H9 (cell line): ENCODE results near the gene TIRAP. TPM values are rescaled to one million over a fixed set of nuclear protein-coding genes. Genes with fewer than 3 reads are reported as not detected.

ENCODE experiments used
- DNase-seq: peaks from one replicate; pipeline ENCODE4 v3.0.0-alpha.2; 2017
- H2AFZ ChIP-seq: one replicate; pipeline ENCODE4 v1.6.1; 2013; ENCODE audit warnings: mild to moderate bottlenecking, low read length, control low read depth, moderate library complexity
- H2AK5ac ChIP-seq: 2 replicates; pipeline ENCODE4 v1.6.1; 2013; ENCODE audit warnings: low read length, control low read depth, mixed read lengths; ENCODE audit not compliant: insufficient read length
- H2BK120ac ChIP-seq: one replicate; pipeline ENCODE4 v1.6.1; 2013; ENCODE audit warnings: low read depth, mild to moderate bottlenecking, low read length, control low read depth, inconsistent platforms; ENCODE audit not compliant: poor library complexity, severe bottlenecking
- H2BK12ac ChIP-seq: 2 replicates; pipeline ENCODE4 v1.6.1; 2013; ENCODE audit warnings: low read length, control low read depth, mixed read lengths, low read depth; ENCODE audit not compliant: insufficient read length
- H2BK15ac ChIP-seq: 2 replicates; pipeline ENCODE4 v1.6.1; 2013; ENCODE audit warnings: low read depth, low read length, control low read depth
- H2BK20ac ChIP-seq: one replicate; pipeline ENCODE4 v1.6.1; 2013; ENCODE audit warnings: low read depth, mild to moderate bottlenecking, low read length, control low read depth, inconsistent platforms; ENCODE audit not compliant: poor library complexity, severe bottlenecking
- H2BK5ac ChIP-seq: 2 replicates; pipeline ENCODE4 v1.6.1; 2013; ENCODE audit warnings: low read length, control low read depth, mixed read lengths; ENCODE audit not compliant: insufficient read length
- H3K14ac ChIP-seq: 2 replicates; pipeline ENCODE4 v1.6.1; 2013; ENCODE audit warnings: low read length, control low read depth; ENCODE audit not compliant: insufficient read depth
- H3K18ac ChIP-seq: 2 replicates; pipeline ENCODE4 v1.6.1; 2013; ENCODE audit warnings: low read depth, mild to moderate bottlenecking, mixed read lengths, low read length, control low read depth; ENCODE audit not compliant: insufficient read length
- H3K23ac ChIP-seq: 2 replicates; pipeline ENCODE4 v1.6.1; 2013; ENCODE audit warnings: low read length, control low read depth, mixed read lengths, low read depth; ENCODE audit not compliant: insufficient read length
- H3K23me2 ChIP-seq: 2 replicates; pipeline ENCODE4 v1.6.1; 2013; ENCODE audit warnings: low read depth, mild to moderate bottlenecking, mixed read lengths, low read length, control low read depth; ENCODE audit not compliant: insufficient read length, poor library complexity, severe bottlenecking
- H3K27ac ChIP-seq: 2 replicates; pipeline ENCODE4 v1.5.1; 2013; ENCODE audit warnings: low read length, control low read depth, mixed read lengths, low read depth; ENCODE audit not compliant: insufficient read length
- H3K27me3 ChIP-seq: 2 replicates; pipeline ENCODE4 v1.6.1; 2013; ENCODE audit warnings: low read length, control low read depth, inconsistent platforms; ENCODE audit not compliant: insufficient read depth
- H3K4ac ChIP-seq: 2 replicates; pipeline ENCODE4 v1.6.1; 2013; ENCODE audit warnings: low read depth, mild to moderate bottlenecking, control low read depth, inconsistent platforms, low read length, moderate library complexity
- H3K4me1 ChIP-seq: 2 replicates; pipeline ENCODE4 v1.6.1; 2013; ENCODE audit warnings: low read length, control low read depth, inconsistent platforms; ENCODE audit not compliant: insufficient read depth
- H3K4me2 ChIP-seq: 2 replicates; pipeline ENCODE4 v1.6.1; 2013; ENCODE audit warnings: low read length, control low read depth, mixed read lengths; ENCODE audit not compliant: insufficient read length, insufficient read depth
- H3K56ac ChIP-seq: 2 replicates; pipeline ENCODE4 v1.6.1; 2013; ENCODE audit warnings: low read depth, mild to moderate bottlenecking, mixed read lengths, low read length, control low read depth; ENCODE audit not compliant: insufficient read length
- H3K79me1 ChIP-seq: 2 replicates; pipeline ENCODE4 v1.6.1; 2013; ENCODE audit warnings: low read depth, mild to moderate bottlenecking, moderate library complexity, low read length, control low read depth, inconsistent platforms; ENCODE audit not compliant: insufficient read depth, poor library complexity, severe bottlenecking
- H3K79me2 ChIP-seq: 2 replicates; pipeline ENCODE4 v1.6.1; 2013; ENCODE audit warnings: low read length, control low read depth, inconsistent platforms; ENCODE audit not compliant: insufficient read depth
- H3K9ac ChIP-seq: 2 replicates; pipeline ENCODE4 v1.6.1; 2013; ENCODE audit warnings: low read length, control low read depth, mixed read lengths; ENCODE audit not compliant: insufficient read length; ENCODE audit errors: extremely low read depth
- H3K9me3 ChIP-seq: one replicate; pipeline ENCODE4 v1.6.1; 2013; ENCODE audit warnings: low read depth, low read length, inconsistent platforms; ENCODE audit not compliant: control insufficient read depth
- H3T11ph ChIP-seq: one replicate; pipeline ENCODE4 v1.6.1; 2013; ENCODE audit warnings: mild to moderate bottlenecking, low read length, control low read depth, inconsistent platforms
- H4K20me1 ChIP-seq: one replicate; pipeline ENCODE4 v1.6.1; 2013; ENCODE audit not compliant: control insufficient read depth, insufficient read length, insufficient read depth
- H4K5ac ChIP-seq: 2 replicates; pipeline ENCODE4 v1.6.1; 2013; ENCODE audit warnings: low read depth, mild to moderate bottlenecking, mixed read lengths, low read length, control low read depth; ENCODE audit not compliant: insufficient read length
- H4K8ac ChIP-seq: replicated peaks from 2 replicates; pipeline ENCODE4 v1.6.1; 2013; ENCODE audit warnings: low read length, control low read depth, mixed read lengths, low read depth; ENCODE audit not compliant: insufficient read length
- H4K91ac ChIP-seq: 2 replicates; pipeline ENCODE4 v1.6.1; 2013; ENCODE audit warnings: low read depth, mild to moderate bottlenecking, moderate library complexity, mixed read lengths, low read length, control low read depth; ENCODE audit not compliant: insufficient read length
- H3K27ac Mint-ChIP-seq, 3 experiments: 2 replicates in 2 of 3; 3 replicates in 1 of 3; pipeline ENCODE4 v1.8.0; 2020 to 2021; ENCODE audit warnings: mixed read lengths in 3 of 3, mild to moderate bottlenecking in 1 of 3, moderate library complexity in 1 of 3
- H3K27me3 Mint-ChIP-seq: 2 replicates; pipeline ENCODE4 v1.8.0; 2021; ENCODE audit warnings: low read depth, mild to moderate bottlenecking, moderate library complexity, mixed read lengths
- H3K36me3 Mint-ChIP-seq, 3 experiments: 2 replicates in 2 of 3; 3 replicates in 1 of 3; pipeline ENCODE4 v1.8.0; 2020 to 2021; ENCODE audit warnings: low read depth in 3 of 3, mixed read lengths in 3 of 3; ENCODE audit not compliant: insufficient read depth in 1 of 3
- H3K4me1 Mint-ChIP-seq, 2 experiments: 2 replicates each; pipeline ENCODE4 v1.8.0; 2020; ENCODE audit warnings: mixed read lengths in 2 of 2
- H3K4me3 Mint-ChIP-seq, 2 experiments: 2 replicates in 1 of 2; 3 replicates in 1 of 2; pipeline ENCODE4 v1.8.0; 2020 to 2021; ENCODE audit warnings: mild to moderate bottlenecking in 2 of 2, mixed read lengths in 2 of 2, moderate library complexity in 1 of 2
- H3K9me3 Mint-ChIP-seq, 2 experiments: 2 replicates in 1 of 2; 3 replicates in 1 of 2; pipeline ENCODE4 v1.8.0; 2020; ENCODE audit warnings: mild to moderate bottlenecking in 2 of 2, mixed read lengths in 2 of 2, moderate library complexity in 1 of 2
- WGBS: extraction: QIAGEN DNeasy Blood & Tissue Kit; methylation state at CpG from one replicate; pipeline ENCODE4 v1.1.7; 2013; ENCODE audit warnings: missing lambda C conversion rate, low lambda C conversion rate, mixed read lengths; ENCODE audit not compliant: insufficient read length; ENCODE audit errors: extremely low coverage; 5-methylcytosine and 5-hydroxymethylcytosine counted together
- total RNA-seq: library from RNA; stranded (reverse); gene quantifications from 2 replicates; pipeline ENCODE4 v1.2.1, GENCODE V29; 2021
- TF ChIP-seq, protein P1 (sequence below): fragments of 200-600 bp; sonication (generic); conservative IDR thresholded peaks from 3 replicates; pipeline ENCODE4 v1.8.0; 2021; ENCODE audit warnings: antibody characterized with exemption, mild to moderate bottlenecking

TIRAP gene
- total RNA-seq, 1 experiment from 2014 or later, result 7.0 TPM

DNA sequence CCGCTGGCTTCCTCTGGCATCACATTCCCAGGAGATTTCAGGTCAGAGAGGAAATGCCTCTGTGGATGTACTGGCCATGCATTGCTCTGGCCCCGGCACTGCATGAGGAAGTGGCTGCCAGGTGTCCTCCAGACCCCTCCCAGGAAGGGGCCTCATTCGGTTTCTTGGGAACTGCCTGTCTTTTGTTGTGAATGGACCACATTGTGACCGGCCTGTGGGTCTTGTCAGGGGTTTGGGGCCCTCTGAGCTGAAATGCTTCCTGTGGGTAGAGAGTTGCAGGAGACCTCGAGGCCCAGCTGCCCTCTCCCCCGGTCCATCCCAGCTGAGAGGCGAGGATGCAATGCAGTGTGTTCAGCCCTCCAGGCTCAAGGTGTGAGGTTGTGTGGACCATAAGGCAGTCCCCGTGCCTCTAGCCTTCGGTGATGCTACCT, 53.8 kb downstream of the TIRAP start:
- H3K27me3 ChIP-seq, result no peaks in the 10 kb centered on the region
- no peaks in the 10 kb centered on the region; the same call in 1 of the 2 replicates for H3K4me1 ChIP-seq
- no CpG with 5 or more reads among the region's 9 CpGs for whole genome bisulfite sequencing
- Mint-ChIP-seq H3K9me3 (no peaks in the 10 kb centered on the region), H3K27ac (peak overlapping the region; percentile 10 to 76 (median 45); a peak in 4 of 7 replicates), H3K4me3 (no peak overlapping the region; a peak in 1 of 5 replicates), H3K4me1 (peaks cover 18 to 20% of the 10 kb centered on the region in 2 experiments), H3K36me3 (peaks cover 13 to 52% (median 39%) of the 10 kb centered on the region in 3 experiments; a peak in 6 of 7 replicates), H3K27me3 (no peaks in the 10 kb centered on the region)
- no peak overlapping the region for H3K14ac ChIP-seq
- no peak overlapping the region for H3K4ac ChIP-seq
- H3K18ac ChIP-seq, result no peak overlapping the region
- no peaks in the 10 kb centered on the region for H3K9me3 ChIP-seq
- no peak overlapping the region for H4K8ac ChIP-seq
- no peak overlapping the region for H3K4me2 ChIP-seq
- no peak overlapping the region for H3K9ac ChIP-seq
- H3K79me2 ChIP-seq, result no peaks in the 10 kb centered on the region
- no peak overlapping the region for H4K91ac ChIP-seq
- TF ChIP-seq, protein P1, sequence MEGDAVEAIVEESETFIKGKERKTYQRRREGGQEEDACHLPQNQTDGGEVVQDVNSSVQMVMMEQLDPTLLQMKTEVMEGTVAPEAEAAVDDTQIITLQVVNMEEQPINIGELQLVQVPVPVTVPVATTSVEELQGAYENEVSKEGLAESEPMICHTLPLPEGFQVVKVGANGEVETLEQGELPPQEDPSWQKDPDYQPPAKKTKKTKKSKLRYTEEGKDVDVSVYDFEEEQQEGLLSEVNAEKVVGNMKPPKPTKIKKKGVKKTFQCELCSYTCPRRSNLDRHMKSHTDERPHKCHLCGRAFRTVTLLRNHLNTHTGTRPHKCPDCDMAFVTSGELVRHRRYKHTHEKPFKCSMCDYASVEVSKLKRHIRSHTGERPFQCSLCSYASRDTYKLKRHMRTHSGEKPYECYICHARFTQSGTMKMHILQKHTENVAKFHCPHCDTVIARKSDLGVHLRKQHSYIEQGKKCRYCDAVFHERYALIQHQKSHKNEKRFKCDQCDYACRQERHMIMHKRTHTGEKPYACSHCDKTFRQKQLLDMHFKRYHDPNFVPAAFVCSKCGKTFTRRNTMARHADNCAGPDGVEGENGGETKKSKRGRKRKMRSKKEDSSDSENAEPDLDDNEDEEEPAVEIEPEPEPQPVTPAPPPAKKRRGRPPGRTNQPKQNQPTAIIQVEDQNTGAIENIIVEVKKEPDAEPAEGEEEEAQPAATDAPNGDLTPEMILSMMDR, result no peak
- H2BK5ac ChIP-seq, result no peak overlapping the region
- no peaks in the 10 kb centered on the region for H3K79me1 ChIP-seq
- peaks cover 3% of the 10 kb centered on the region for H4K20me1 ChIP-seq
- H4K5ac ChIP-seq, result no peak overlapping the region
- H2BK15ac ChIP-seq, result no peak overlapping the region
- no peak overlapping the region for H2AK5ac ChIP-seq
- no peak overlapping the region for H2BK120ac ChIP-seq
- no peak overlapping the region for H3T11ph ChIP-seq
- DNase-seq, result peak; percentile 65
- H3K27ac ChIP-seq, result no peak overlapping the region
- no peak overlapping the region for H3K23ac ChIP-seq
- H2BK20ac ChIP-seq, result no peak overlapping the region
- no peaks in the 10 kb centered on the region for H3K23me2 ChIP-seq
- no peak overlapping the region for H3K56ac ChIP-seq
- H2AFZ ChIP-seq, result no peak overlapping the region
- no peak overlapping the region for H2BK12ac ChIP-seq
